Pulmonary artery endothelial cell (primary cell): Measurements from ENCODE around the gene SAMD4B. TPM values are rescaled to one million over a fixed set of nuclear protein-coding genes. Genes with fewer than 3 reads are reported as not detected.
"Not testable (repeated sequence)": the region's sequence is repeated elsewhere in the genome, so short reads cannot be mapped to it uniquely, and the experiment has no call there.

ENCODE experiments used
- DNase-seq: peaks from one replicate; pipeline ENCODE4 v3.0.0-alpha.2; 2011; ENCODE audit warnings: low read depth, low spot score
- total RNA-seq: library from RNA; depleted of rRNA; stranded (reverse); fragments of >200 nt; gene quantifications from 2 replicates; pipeline ENCODE4 v1.2.3, GENCODE V29; 2014

SAMD4B gene, protein sequence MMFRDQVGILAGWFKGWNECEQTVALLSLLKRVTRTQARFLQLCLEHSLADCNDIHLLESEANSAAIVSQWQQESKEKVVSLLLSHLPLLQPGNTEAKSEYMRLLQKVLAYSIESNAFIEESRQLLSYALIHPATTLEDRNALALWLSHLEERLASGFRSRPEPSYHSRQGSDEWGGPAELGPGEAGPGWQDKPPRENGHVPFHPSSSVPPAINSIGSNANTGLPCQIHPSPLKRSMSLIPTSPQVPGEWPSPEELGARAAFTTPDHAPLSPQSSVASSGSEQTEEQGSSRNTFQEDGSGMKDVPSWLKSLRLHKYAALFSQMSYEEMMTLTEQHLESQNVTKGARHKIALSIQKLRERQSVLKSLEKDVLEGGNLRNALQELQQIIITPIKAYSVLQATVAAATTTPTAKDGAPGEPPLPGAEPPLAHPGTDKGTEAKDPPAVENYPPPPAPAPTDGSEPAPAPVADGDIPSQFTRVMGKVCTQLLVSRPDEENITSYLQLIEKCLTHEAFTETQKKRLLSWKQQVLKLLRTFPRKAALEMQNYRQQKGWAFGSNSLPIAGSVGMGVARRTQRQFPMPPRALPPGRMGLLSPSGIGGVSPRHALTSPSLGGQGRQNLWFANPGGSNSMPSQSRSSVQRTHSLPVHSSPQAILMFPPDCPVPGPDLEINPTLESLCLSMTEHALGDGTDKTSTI
- 26.4 and 36.7 TPM in 2 replicates for total RNA-seq

DNA sequence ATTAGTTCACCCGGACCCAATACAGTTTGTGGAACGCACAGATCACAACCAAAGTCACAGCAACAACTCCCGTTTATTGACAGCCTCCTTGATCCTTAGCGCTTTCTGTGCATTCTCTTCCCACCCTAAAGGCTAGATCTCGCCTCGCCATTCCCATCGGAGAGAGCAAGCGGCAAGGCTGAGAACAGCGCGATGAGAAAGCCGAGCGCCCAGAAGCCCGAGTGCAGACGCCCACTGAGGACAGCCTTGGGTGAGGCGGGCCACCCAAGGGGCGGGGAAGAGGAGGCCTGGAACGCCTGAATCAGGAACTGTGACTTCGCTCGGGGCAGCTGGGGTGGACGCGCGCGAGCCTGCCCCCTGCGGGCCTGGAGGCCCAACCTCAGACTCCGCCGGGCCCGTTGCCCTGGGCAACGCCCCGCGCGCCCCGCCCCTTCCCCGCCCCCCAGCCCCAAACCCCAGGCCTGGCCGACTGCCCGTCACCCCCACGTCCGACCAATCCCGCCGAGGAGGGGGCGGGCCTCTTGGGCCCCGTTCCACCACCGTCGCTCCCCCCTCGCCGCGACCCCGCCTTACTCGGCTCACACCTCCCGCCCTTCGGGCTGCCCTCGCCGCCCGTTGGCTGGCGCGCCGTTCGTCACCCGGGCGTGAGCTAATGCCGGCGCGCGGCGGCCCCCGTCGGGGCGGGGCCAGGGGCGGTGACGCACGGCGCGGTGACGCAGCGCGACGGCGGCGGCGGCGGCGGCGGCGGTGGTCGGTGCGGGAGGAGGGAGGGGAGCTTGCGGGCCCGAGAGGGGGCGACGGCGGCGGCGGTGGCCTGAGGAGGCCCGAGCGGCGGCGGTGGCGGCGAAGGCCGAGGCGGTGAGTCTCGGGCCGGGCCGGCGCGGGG, at the start of gene SAMD4B:
SAMD4B (plus strand) TSS at position 703 of the 886 bp plus-strand sequence. CDS start 14,473 bp downstream, outside the sequence.
- peak; percentile 92 for DNase-seq

DNA sequence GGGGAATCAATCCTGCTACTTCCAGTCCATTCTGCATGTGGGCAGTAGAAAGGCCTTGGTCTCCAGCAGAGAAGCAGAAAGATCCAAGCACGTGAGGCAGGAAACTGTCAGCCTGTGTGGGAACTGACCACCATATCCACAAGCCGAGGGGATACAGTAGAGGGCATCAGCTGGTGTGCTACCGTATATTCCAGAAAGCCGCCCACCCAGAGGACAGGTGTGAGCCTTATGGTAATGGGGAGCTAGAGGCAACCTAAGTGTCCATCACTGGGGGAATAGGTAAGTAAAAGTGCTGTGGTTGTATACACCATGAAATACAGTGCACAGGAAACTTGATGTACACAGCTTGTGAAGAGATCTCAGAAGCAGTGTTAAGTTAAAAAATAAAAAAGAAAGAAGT, 48.8 kb upstream of the SAMD4B start:
- no peak for DNase-seq

DNA sequence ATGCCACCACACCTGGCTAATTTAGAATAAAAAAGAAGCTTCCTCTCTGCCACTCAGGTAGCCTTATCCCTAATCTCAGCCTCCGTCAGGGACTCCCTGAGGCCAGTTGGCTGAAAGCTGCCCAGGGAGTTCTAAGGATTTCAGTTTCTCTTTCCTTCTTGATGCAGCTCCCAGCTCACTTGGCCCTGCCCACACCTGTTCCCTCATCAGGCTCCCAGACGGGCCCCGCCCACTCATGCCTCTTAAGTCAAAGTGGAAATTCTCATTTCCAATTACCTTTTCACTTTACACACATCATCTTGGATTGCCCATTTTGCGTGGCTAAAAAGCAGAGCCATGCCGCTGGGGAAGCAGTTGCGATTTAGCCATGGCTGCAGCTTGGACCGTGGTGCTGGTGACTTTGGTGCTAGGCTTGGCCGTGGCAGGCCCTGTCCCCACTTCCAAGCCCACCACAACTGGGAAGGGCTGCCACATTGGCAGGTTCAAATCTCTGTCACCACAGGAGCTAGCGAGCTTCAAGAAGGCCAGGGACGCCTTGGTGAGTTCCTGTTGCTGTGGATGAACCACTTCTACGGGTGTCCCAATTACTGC, 46.1 kb upstream of the SAMD4B start, which contains the start of gene IFNL1:
IFNL1 (plus strand) TSS at position 353 of the 591 bp plus-strand sequence; CDS start at position 368, 15 bp downstream.
- no peak for DNase-seq

DNA sequence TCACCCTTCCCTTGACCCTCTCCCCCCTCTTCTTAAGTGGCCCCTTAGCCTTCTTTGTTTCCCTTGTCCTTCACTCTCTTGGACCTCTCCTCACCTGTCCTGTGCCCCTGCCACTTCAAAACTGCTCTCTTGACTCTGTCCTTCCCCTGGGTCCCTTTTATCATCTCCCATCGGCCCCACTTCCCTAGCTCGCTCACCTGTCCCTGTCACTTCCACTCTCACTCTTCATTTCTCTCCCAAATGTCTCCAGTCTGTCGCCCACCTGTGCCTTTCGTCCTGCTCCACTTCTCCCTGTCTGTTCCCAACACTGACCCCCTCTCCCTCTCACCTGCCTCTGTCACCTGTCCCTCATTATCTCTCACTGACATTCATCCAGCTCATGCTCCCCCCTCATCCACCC, 45.3 kb upstream of the SAMD4B start:
- no peak for DNase-seq

DNA sequence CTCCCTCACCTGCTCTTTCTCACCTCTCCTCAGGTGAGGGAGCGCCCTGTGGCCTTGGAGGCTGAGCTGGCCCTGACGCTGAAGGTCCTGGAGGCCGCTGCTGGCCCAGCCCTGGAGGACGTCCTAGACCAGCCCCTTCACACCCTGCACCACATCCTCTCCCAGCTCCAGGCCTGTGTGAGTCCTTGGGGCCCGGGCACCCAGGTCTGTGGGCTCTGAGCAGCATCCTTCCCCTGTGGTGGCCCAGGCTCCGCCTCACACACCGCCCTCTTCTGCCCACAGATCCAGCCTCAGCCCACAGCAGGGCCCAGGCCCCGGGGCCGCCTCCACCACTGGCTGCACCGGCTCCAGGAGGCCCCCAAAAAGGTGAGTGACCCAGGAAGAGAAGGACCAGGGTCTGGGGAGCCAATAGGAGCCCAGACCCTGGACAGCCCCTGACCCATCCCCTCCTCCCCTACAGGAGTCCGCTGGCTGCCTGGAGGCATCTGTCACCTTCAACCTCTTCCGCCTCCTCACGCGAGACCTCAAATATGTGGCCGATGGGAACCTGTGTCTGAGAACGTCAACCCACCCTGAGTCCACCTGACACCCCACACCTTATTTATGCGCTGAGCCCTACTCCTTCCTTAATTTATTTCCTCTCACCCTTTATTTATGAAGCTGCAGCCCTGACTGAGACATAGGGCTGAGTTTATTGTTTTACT, 44.1 kb upstream of the SAMD4B start:
- no peak for DNase-seq

DNA sequence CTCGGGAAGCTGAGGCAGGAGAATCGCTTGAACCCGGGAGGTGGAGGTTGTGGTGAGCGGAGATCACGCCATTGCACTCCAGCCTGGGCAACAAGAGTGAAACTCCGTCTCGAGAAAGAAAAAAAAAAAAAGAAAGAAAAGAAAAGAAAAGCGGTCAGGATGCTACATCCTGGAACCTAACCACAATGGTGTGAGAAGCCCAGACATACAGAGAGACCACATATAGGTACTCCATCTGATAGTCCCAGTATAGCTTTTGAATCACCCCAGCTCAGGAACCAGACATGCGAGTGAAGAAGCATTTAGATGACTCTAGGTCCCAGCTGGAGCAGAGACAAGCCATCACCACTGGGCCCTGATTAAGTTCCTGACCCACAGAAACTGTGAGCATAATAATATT, 42.8 kb upstream of the SAMD4B start:
- DNase-seq = no peak

DNA sequence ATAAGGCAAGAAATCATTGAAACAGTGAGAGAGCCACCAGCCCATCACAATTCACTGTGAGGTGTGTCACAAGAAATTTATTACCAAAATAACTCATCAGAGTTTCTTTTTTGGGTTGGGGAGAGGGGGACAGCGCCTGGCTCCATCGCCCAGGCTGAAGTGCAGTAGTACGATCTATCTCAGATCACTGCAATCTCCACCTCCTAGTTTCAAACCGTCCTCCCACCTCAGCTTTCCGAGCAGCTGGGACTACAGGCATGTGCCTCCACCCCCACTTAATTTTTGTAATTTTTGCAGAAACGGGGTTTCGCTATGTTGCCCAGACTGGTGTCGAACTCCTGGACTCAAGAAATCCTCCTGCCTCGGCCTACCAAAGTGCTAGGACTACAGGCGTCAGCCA, 42.4 kb upstream of the SAMD4B start:
- no peak for DNase-seq

DNA sequence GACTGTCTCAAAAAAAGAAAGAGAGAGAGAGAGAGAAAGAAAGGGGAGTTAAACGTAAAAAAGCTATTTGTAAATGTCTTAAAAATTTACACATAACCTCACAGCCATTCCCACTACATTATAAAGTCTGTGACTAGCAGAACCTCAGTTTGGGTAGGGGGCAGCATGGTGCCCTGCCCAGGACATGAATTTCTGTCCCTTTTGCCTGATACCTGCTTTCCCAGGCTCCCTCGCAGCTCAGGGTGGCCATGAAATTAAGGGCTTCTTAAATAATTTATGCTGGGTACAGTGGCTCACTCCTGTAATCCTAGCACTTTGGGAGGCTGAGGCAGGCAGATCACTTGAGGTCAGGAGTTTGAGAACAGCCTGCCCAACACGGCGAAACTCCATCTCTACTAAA, 41.2 kb upstream of the SAMD4B start:
- no peak for DNase-seq

DNA sequence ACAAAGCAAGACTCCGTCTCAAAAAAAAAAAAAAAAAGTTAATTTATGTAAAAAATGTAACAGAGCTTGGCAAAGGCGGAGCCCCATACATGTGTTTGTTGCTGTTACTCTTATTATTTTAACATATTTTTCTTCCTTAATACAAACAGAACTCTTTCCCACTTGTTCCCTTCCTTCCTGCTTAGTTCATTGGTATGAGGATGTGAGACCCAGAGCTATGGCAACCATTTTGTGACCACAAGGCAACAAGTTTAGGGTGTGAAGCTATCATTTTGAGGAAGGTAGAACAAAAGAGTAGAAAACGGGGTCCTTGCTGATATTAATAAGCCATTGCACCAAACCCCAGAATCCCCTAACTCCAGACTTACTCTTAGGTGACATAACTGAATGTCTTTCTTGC, 40.7 kb upstream of the SAMD4B start:
- DNase-seq = no peak

DNA sequence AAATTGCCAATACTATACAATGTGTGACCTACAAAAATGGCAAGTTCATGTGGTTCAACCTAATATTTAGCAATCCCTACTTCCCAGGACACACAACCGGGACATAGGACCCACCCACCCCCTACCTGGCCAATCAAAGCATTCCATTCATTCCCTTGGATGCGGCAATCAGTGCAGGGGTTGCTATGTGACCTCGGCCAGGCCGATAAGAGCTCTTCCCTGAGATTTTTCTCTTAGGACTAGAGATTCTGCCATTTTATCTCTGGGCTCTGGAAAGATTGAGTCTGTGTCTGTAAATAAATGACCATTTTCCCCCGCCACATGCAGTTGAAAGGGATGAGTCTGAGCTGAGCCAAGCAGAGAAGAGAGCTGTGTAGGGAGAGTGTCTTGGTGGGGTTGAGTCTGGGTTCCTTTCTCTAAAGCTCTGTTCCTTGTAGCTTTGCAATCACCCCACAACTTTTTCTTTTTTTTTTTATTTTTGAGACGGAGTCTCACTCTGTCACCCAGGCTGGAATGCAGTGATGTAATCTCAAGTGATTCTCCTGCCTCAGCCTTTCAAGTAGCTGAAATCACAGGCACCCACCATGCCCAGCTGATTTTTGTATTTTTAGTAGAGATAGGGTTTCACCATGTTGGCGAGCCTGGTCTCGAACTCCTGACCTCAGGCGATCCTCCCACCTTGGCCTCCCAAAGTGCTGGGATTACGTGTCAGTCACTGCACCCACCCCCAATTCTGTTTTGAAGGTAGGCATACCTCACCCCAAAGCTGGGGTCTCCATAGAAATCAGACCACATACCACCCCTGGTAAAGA, 38.6 kb upstream of the SAMD4B start:
- no peak for DNase-seq

DNA sequence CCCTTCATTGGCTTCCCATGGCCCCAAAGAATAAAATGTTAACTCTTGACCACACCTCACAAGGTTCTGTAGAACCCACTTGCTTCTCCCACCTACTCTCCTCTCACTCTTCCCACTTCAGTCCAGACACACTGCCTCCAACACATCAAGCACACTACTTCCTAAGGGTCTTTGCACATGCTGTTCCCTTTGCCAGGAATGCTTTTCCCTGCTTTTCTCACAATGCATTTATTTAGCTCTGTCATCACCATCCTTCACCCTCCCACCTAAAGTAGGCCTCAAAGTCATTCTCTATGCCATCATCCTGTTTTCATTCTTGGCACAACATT, 38.1 kb upstream of the SAMD4B start:
- no peak for DNase-seq

DNA sequence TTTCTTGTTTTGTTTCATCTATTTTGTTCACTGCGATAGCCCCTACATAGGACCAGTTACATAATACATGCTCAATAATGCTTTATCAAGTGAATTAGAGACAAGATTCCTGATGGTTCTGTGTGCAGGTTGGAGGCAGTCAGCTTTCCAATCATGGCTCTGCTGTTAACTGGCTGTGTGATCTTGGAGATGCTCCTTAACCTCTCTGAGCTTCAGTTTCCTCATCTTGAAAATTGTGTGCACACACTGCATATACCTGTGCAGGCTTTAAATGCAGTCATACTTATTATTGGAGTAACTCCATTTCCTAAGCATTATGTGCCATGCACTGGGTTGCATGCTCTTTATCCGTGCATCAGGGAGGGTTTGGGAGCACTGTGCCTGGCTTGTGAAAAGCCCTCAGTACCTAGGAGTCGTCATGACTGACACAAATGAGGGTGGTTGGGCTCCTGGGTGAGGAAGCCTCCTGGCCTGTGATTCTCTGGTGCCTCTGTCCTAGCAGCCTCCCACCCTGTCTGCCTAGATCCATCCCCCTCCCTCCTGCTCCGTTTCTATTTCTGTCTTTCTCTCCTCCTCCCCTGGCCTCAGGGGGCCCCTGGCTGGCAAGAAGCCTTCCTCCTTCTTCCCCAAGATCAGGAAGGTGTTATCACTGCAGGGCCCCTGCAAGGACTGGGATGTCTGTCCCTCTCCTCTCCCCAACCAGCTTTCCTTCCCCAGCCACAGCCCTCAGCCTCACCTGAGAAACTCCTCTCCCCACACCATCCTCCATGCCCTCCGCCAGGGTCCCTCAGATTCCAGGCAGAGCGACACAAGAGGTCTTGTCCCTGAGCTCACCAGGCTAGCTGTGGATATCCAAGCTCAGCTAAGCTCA, 37.3 kb upstream of the SAMD4B start:
- no peak for DNase-seq

DNA sequence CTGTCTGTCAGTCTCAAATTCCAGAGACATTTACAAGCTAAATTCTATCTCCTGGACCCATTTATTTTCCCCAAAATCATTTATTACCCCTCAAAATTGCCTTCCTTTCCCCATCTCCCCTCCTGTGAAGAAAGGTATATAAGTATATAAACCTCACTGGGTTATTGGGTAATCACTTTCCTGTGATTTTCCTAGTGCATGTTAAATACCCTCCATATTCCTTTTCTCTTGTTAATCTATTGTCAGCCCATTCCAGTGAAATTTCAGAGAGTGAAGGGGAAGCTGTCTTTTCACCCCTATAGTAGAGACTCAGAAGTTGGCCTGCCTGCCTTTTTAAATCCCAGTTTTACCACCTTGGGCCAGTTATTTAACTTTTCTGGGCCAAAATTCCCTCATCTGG, 36.1 kb upstream of the SAMD4B start:
- no peak for DNase-seq

DNA sequence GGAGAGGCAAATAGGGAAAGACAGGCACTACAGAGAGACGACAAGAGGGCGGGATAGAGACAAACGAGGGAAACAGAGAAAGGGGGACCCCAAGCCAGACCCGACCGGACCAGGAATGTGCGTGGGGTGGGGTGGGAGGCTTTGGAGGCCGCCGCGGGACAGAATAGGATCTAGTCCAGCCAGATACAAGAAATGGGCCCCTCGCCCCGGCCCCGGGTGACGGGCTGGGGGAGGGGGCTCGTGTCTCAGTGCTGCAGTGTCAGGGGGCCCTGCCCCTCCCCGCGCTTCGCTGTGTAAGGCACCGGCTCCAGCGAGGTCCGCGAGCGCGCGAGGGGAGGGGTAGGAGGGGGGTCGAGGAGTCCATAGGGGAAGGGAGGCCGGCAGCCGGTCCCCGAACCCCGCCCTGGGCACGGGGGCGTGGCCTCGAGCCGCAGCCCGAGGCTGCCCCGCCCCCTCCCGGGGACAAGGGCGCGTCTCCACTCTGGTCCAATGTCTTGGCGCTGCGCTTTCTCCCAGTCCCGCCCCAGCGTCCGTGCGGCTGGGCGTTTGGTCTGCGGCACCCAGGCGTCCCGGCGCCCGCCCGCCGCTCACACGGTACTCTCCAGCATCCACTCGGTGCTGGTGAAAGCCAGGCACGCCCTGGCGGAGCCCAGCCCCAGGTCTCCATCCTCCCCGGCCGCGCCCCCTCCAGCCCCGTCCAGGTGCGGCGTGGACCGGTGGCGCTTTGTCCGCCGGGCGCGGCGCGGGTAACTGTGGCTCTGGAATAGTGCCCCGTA, 35.0 kb upstream of the SAMD4B start:
- DNase-seq = no peak

DNA sequence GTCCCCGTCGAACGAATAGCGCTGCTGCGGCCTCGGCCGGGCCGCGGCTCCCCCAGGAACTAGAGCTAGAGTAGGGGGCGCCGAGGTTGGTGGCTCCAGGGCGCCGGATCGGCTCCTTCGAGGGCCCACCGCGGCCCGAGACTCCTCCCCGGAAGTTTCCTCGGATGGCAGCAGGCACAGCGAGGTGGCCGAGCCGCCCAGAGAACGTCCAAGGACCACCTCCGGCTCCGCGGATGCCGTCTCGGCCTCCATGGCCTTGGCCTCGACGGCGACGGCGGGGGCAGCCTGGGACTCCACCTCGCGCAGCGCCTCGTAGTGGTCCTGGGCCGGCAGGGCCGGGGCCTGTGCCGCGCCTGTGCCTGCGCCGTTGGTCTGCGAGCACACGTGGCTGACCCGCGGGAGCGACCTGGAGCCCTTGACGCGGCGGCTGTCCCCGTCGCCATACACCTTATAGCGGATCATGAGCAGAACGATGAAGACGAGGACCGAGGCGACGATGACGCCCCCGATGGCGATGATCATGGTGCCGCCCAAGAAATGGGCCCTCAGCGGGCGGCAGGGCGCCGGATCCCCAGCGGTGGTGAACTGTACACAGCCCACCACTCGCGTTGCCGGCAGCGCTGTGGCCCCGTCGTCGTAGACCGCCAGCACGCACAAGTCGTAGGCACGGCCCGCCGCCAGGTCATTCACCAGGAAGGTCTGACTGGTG, 34.2 kb upstream of the SAMD4B start:
- DNase-seq = no peak

DNA sequence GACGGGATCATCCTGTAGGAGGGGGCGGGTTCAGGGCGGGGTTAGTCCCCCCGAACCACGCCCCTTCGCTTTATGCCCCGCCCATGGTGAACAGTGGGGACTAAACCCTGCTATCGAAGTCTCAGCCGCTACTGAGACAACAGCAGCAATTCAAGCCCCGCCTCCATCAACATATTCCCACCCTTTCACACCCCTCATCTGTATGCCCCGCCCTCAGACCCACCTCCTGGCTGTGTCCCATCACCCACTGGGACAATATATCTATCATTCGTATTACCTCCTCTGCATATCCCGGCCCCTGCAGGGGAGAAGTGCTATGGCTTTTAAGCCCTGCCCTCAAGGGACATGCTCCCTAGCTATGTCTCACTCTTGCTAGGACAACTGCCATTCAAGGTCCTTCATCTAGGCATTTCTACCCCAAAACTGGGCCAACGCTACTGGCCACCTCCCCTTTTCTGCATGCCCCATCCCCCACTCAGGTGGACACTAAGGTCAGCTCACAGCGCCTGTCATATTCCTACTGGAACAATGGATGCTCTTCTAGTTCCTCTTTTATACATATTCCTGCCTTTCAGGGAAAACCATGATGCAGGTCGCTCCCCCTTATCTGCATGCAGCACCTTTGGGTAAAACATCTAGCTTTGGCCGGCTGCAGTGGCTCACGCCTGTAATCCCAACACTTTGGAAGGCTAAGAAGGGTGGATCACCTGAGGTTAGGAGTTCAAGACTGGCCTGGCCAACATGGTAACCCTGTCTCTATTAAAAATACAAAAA, 33.5 kb upstream of the SAMD4B start:
- DNase-seq = no peak

DNA sequence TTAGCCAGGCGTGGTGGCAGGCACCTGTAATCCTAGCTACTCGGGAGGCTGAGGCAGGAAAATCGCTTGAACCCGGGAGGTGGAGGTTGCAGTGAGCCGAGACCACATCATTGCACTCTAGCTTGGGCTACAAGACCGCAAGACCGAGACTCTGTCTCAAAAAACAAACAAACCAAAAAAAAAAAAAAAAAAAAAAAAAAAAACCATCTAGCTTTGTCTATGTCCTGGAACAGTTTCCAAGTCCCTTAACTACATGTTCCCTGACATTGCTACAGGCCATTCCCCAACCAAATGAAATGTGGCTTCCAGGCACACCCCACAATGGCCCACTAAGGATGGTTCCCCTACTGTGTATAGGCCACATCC, 32.9 kb upstream of the SAMD4B start:
- not testable (repeated sequence) for DNase-seq
